Mucosa of descending colon (tissue), 3 donors: ENCODE results near the gene SCRG1. TPM values are rescaled to one million over a fixed set of nuclear protein-coding genes. Genes with fewer than 3 reads are reported as not detected.

Experiments used
- ATAC-seq: fragments of 200-7000 bp; cut with Tn5 transposase; one replicate; pipeline ENCODE4 v1.9.1; 2020; ENCODE audit warnings: mild to moderate bottlenecking, moderate library complexity
- DNase-seq, 3 donors: peaks; one replicate each; pipeline ENCODE4 v3.0.0-alpha.2; 2020
- H3K36me3 ChIP-seq: fragments of 200-600 bp; one replicate; pipeline ENCODE4 v1.8.0; 2021; ENCODE audit warnings: low read depth, mild to moderate bottlenecking
- H3K4me1 ChIP-seq: fragments of 200-600 bp; one replicate; pipeline ENCODE4 v1.8.0; 2021; ENCODE audit warnings: low read depth, mild to moderate bottlenecking
- H3K4me3 ChIP-seq: fragments of 200-600 bp; one replicate; pipeline ENCODE4 v1.8.0; 2021; ENCODE audit warnings: mild to moderate bottlenecking
- H3K9me3 ChIP-seq: fragments of 200-600 bp; one replicate; pipeline ENCODE4 v1.8.0; 2021; ENCODE audit warnings: mild to moderate bottlenecking
- intact Hi-C, 2 donors: fragments of 100-400 bp; cut with DNase I in 1 of 2; cut with micrococcal nuclease in 1 of 2; formaldehyde crosslinking; loops; one replicate each; pipeline versions ENCODE4 v1.11.0 to v1.11.1; 2022; cut with DNase I, micrococcal nuclease
- total RNA-seq, 3 donors: library from RNA; stranded (reverse); fragmentation: NEBNext Ultra II Directional in 2 of 3; extraction: Animal tissue kit (Norgen Biotek cat#: 25700) in 2 of 3; gene quantifications; one replicate each; pipeline versions ENCODE4 v1.2.1 to v1.2.4, GENCODE V29; 2021 to 2023
- TF ChIP-seq, protein P1 (sequence below): fragments of 200-600 bp; IDR thresholded peaks from one replicate; pipeline ENCODE4 v1.8.0; 2022; ENCODE audit warnings: antibody characterized with exemption, mild to moderate bottlenecking
- donor health status: DM: no; HTN: no; CAD: no; lungs with moderate emphysema.
- donor health status: DM: no; HTN: no; CAD: no.
- donor health status: DM: no; HTN: yes; CAD: no.

The SCRG1 gene
- total RNA-seq, 3 donors from 2014 or later, result 0.06 to 3.4 (median 0.41) TPM

- Histone ChIP-seq H3K4me1 (no peaks in the 10 kb centered on the region), H3K9me3 (no peaks in the 10 kb centered on the region), H3K36me3 (no peaks in the 10 kb centered on the region), H3K4me3 (no peak overlapping the region)
- ATAC-seq, result peak; percentile 67
- DNase-seq, result no peak
- TF ChIP-seq, protein P1, sequence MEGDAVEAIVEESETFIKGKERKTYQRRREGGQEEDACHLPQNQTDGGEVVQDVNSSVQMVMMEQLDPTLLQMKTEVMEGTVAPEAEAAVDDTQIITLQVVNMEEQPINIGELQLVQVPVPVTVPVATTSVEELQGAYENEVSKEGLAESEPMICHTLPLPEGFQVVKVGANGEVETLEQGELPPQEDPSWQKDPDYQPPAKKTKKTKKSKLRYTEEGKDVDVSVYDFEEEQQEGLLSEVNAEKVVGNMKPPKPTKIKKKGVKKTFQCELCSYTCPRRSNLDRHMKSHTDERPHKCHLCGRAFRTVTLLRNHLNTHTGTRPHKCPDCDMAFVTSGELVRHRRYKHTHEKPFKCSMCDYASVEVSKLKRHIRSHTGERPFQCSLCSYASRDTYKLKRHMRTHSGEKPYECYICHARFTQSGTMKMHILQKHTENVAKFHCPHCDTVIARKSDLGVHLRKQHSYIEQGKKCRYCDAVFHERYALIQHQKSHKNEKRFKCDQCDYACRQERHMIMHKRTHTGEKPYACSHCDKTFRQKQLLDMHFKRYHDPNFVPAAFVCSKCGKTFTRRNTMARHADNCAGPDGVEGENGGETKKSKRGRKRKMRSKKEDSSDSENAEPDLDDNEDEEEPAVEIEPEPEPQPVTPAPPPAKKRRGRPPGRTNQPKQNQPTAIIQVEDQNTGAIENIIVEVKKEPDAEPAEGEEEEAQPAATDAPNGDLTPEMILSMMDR, result no peak
- intact Hi-C loops, result loop anchor here in 1 of 2 donors (10.0 kb wide), 1 partner anchor 69 kb away; no protein-coding TSS in a partner anchor
These were observed 27.1 kb upstream of the SCRG1 start for GRCh38 chr4:173426064-173426463.

GRCh38 chr4:173424899-173425805 is 26.2 kb upstream of the SCRG1 start:
- TF ChIP-seq, protein P1, result no peak
- intact Hi-C loops, result loop anchor here (5.0 to 10.0 kb wide), 2 partner anchors 67 to 70 kb away; no protein-coding TSS in a partner anchor

DNA sequence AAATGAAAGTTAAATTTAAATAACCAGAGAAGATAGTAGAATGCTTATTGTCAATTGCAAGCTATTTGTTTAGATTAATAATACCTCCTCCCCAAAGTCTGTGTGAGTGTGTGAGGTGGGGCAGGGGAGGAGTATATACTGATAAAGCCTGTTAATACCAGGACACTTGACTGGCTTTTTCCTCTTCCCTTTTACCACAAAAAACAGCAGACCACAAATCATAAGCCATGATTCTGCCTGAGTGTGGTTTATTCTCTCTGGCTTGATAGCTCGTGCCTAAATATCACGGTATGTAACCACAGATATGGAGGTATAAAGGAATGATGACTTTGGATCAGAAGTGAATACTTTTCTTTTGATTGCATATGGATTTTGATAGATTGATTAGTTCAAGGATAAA is 21.9 kb upstream of the SCRG1 start:
- DNase-seq (no peak), ATAC-seq (no peak)
- Histone ChIP-seq H3K4me3 (no peak overlapping the region), H3K36me3 (no peaks in the 10 kb centered on the region), H3K9me3 (no peaks in the 10 kb centered on the region), H3K4me1 (no peaks in the 10 kb centered on the region)
- intact Hi-C loops, result loop anchor here (5.0 to 10.0 kb wide), 2 partner anchors 72 to 74 kb away; no protein-coding TSS in a partner anchor
- TF ChIP-seq, protein P1, result no peak

More at GRCh38 chr4:173424899-173425805, 26.2 kb upstream of the SCRG1 start:
- DNase-seq, result no peak
- H3K9me3 ChIP-seq, result no peaks in the 10 kb centered on the region
- no peak overlapping the region for H3K4me3 ChIP-seq
- ATAC-seq, result no peak
- H3K36me3 ChIP-seq, result no peaks in the 10 kb centered on the region
- H3K4me1 ChIP-seq, result no peaks in the 10 kb centered on the region

- ATAC-seq (peak; percentile 45), DNase-seq (no peak)
- intact Hi-C loops, result loop anchor here (5.0 to 10.0 kb wide), 2 partner anchors 72 to 74 kb away; no protein-coding TSS in a partner anchor
These were observed 21.4 kb upstream of the SCRG1 start for GRCh38 chr4:173420324-173420752.

DNA sequence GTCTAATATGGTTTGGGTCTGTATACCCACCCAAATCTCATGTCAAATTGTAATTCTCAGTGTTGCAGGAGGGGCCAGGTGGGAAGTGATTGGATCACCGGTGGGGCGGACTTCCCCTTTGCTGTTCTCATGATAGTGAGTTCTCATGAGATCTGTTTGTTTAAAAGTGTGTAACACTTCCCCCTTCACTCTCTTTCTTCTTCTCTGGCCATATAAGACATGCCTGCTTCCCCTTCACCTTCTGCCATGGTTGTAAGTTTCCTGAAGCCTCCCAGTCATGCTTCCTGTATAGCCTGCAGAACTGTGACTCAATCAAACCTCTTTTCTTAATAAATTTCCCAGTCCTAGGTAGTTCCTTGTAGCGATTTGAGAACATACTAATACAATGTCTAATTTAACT is 19.7 kb upstream of the SCRG1 start:
- DNase-seq (no peak), ATAC-seq (no peak)
- Histone ChIP-seq H3K4me3 (no peak overlapping the region), H3K9me3 (no peaks in the 10 kb centered on the region), H3K36me3 (no peaks in the 10 kb centered on the region), H3K4me1 (no peaks in the 10 kb centered on the region)
- TF ChIP-seq, protein P1, result no peak
- intact Hi-C loops, result loop anchor here in 1 of 2 donors (5.0 to 10.0 kb wide), 2 partner anchors 104 to 406 kb away; no protein-coding TSS in a partner anchor

More at GRCh38 chr4:173420324-173420752, 21.4 kb upstream of the SCRG1 start:
- Histone ChIP-seq H3K9me3 (no peaks in the 10 kb centered on the region), H3K4me3 (no peak overlapping the region), H3K4me1 (no peaks in the 10 kb centered on the region), H3K36me3 (no peaks in the 10 kb centered on the region)
- TF ChIP-seq, protein P1, result no peak
